ENCODE measurements around the gene ETDC.

GRCh38 chrX:135295238-135295943, 13.9 kb upstream of the ETDC start:
- TF ChIP-seq CTCF (IDR thresholded peaks at IDR 0.05), result no peak
- no peak for TF ChIP-seq POLR2A (IDR thresholded peaks at IDR 0.05)
